ENCODE results near the gene ABCC8. TPM values are rescaled to one million over a fixed set of nuclear protein-coding genes. Genes with fewer than 3 reads are reported as not detected.

Gene ABCC8
- polyA plus RNA-seq, 3 donors: not detected

GRCh38 chr11:17415523-17416104 lies 61.0 kb downstream of the ABCC8 start:
- Histone ChIP-seq H3K4me2 (replicated peaks; ENCODE audit: extremely low read depth, low read length, poor library complexity, severe bottlenecking) (no peak overlapping the region), H3K4me3 (replicated peaks in 1 of 3; ENCODE audit: low read depth in 2 of 3, low read length in 3 of 3) (no peak overlapping the region), H3K9ac (ENCODE audit: insufficient read depth, low read length, poor library complexity, severe bottlenecking) (no peak overlapping the region), H3K27me3 (ENCODE audit: control insufficient read depth in 2 of 2, insufficient read depth in 2 of 2, low read length in 2 of 2) (no peaks in the 10 kb centered on the region), H4K20me1 (ENCODE audit: insufficient read depth, low read length) (no peaks in the 10 kb centered on the region), H3K9me3 (replicated peaks in 1 of 2; ENCODE audit: control insufficient read depth in 1 of 2, insufficient read depth in 1 of 2, low read length in 2 of 2) (no peaks in the 10 kb centered on the region), H2AFZ (ENCODE audit: insufficient read depth, low read depth, low read length, poor library complexity, severe bottlenecking) (no peak overlapping the region), H3K36me3 (replicated peaks in 1 of 2; ENCODE audit: control insufficient read depth in 1 of 2, insufficient read depth in 2 of 2, low read length in 2 of 2) (no peaks in the 10 kb centered on the region), H3K4me1 (ENCODE audit: control insufficient read depth in 1 of 2, insufficient read depth in 2 of 2, low read length in 2 of 2) (no peaks in the 10 kb centered on the region), H3K27ac (ENCODE audit: low read depth in 1 of 2, low read length in 2 of 2) (no peak overlapping the region), H3K79me2 (ENCODE audit: insufficient read depth, low read length) (no peaks in the 10 kb centered on the region)
- intact Hi-C loops (cut with micrococcal nuclease): no loop called here
- H3K27ac Mint-ChIP-seq: no peak overlapping the region
- TF ChIP-seq CTCF (IDR thresholded peaks at IDR 0.05): no peak
- 93% methylated on average over 6 of the region's 6 CpGs for WGBS (ENCODE audit: insufficient coverage)
- peaks cover 1 to 5% (median 4%) of the 10 kb centered on the region in 3 donors for H3K27me3 Mint-ChIP-seq (ENCODE audit: low read depth in 3 of 3)
- H3K4me3 Mint-ChIP-seq: no peak overlapping the region
- H3K9me3 Mint-ChIP-seq: peaks cover 0 to 2% (median 0%) of the 10 kb centered on the region in 7 donors
- no peaks in the 10 kb centered on the region for H3K4me1 Mint-ChIP-seq
- DNase-seq: no peak
- no peaks in the 10 kb centered on the region for H3K36me3 Mint-ChIP-seq

- no peak for DNase-seq
- no peaks in the 10 kb centered on the region for H3K79me2 ChIP-seq (ENCODE audit: insufficient read depth, low read length)
- Mint-ChIP-seq H3K27ac (no peak overlapping the region), H3K9me3 (peaks cover 0 to 2% (median 0%) of the 10 kb centered on the region in 7 donors), H3K4me1 (no peaks in the 10 kb centered on the region), H3K4me3 (no peak overlapping the region), H3K36me3 (no peaks in the 10 kb centered on the region), H3K27me3 (ENCODE audit: low read depth in 3 of 3) (peaks cover 1 to 4% (median 3%) of the 10 kb centered on the region in 3 donors)
- 95% methylated on average over 4 of the region's 5 CpGs for WGBS (ENCODE audit: insufficient coverage)
- no peaks in the 10 kb centered on the region for H3K36me3 ChIP-seq (replicated peaks in 1 of 2; ENCODE audit: control insufficient read depth in 1 of 2, insufficient read depth in 2 of 2, low read length in 2 of 2)
- H3K27me3 ChIP-seq (ENCODE audit: control insufficient read depth in 2 of 2, insufficient read depth in 2 of 2, low read length in 2 of 2): no peaks in the 10 kb centered on the region
- H2AFZ ChIP-seq (ENCODE audit: insufficient read depth, low read depth, low read length, poor library complexity, severe bottlenecking): no peak overlapping the region
- no peaks in the 10 kb centered on the region for H4K20me1 ChIP-seq (ENCODE audit: insufficient read depth, low read length)
- no peaks in the 10 kb centered on the region for H3K4me1 ChIP-seq (ENCODE audit: control insufficient read depth in 1 of 2, insufficient read depth in 2 of 2, low read length in 2 of 2)
- no peaks in the 10 kb centered on the region for H3K9me3 ChIP-seq (replicated peaks in 1 of 2; ENCODE audit: control insufficient read depth in 1 of 2, insufficient read depth in 1 of 2, low read length in 2 of 2)
- no peak overlapping the region for H3K27ac ChIP-seq (ENCODE audit: low read depth in 1 of 2, low read length in 2 of 2)
- intact Hi-C loops (cut with micrococcal nuclease): no loop called here
- no peak for TF ChIP-seq CTCF (IDR thresholded peaks at IDR 0.05)
- no peak overlapping the region for H3K4me2 ChIP-seq (replicated peaks; ENCODE audit: extremely low read depth, low read length, poor library complexity, severe bottlenecking)
- H3K9ac ChIP-seq (ENCODE audit: insufficient read depth, low read length, poor library complexity, severe bottlenecking): no peak overlapping the region
- no peak overlapping the region for H3K4me3 ChIP-seq (replicated peaks in 1 of 3; ENCODE audit: low read depth in 2 of 3, low read length in 3 of 3)
Observed at GRCh38 chr11:17414992-17415391, 61.7 kb downstream of the ABCC8 start.

Measured in CD14-positive monocyte (primary cell).